NT2/D1 (cell line): Measurements from ENCODE around the gene FAM13A.

Source experiments
- SUZ12 ChIP-seq: IDR thresholded peaks from 2 replicates; pipeline ENCODE4 v1.6.1; 2011; ENCODE audit not compliant: insufficient read length, insufficient read depth; ENCODE audit errors: extremely low read depth
- YY1 ChIP-seq: IDR thresholded peaks from 2 replicates; pipeline ENCODE4 v1.6.1; 2011; ENCODE audit not compliant: insufficient read length, insufficient read depth
- ZNF274 ChIP-seq: IDR thresholded peaks from 2 replicates; pipeline ENCODE4 v1.6.1; 2011; ENCODE audit warnings: mild to moderate bottlenecking, low read depth, low read length

- TF ChIP-seq ZNF274 (no peak), YY1 (no peak), SUZ12 (no peak)
These were observed 198.2 kb downstream of the FAM13A start for GRCh38 chr4:88858752-88859151.
